ENCODE results near the gene BHLHE40. TPM values are rescaled to one million over a fixed set of nuclear protein-coding genes. Genes with fewer than 3 reads are reported as not detected.

The BHLHE40 gene
- total and polyA plus RNA-seq, 2 of the 13 experiments (the other 11 are each of a cell fraction or from before 2014, with no cell fraction given) = 1.8 to 51.0 TPM

DNA sequence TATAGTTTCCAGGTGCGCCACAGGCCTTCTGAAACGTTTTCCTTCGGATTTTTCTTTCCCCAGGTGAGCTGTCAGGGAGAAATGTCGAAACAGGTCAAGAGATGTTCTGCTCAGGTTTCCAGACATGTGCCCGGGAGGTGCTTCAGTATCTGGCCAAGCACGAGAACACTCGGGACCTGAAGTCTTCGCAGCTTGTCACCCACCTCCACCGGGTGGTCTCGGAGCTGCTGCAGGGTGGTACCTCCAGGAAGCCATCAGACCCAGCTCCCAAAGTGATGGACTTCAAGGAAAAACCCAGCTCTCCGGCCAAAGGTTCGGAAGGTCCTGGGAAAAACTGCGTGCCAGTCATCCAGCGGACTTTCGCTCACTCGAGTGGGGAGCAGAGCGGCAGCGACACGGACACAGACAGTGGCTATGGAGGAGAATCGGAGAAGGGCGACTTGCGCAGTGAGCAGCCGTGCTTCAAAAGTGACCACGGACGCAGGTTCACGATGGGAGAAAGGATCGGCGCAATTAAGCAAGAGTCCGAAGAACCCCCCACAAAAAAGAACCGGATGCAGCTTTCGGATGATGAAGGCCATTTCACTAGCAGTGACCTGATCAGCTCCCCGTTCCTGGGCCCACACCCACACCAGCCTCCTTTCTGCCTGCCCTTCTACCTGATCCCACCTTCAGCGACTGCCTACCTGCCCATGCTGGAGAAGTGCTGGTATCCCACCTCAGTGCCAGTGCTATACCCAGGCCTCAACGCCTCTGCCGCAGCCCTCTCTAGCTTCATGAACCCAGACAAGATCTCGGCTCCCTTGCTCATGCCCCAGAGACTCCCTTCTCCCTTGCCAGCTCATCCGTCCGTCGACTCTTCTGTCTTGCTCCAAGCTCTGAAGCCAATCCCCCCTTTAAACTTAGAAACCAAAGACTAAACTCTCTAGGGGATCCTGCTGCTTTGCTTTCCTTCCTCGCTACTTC, 3.8 kb downstream of the BHLHE40 start (continued):
- TF ChIP-seq POLR2AphosphoS2 (IDR thresholded peaks at IDR 0.05; ENCODE audit: low read depth, low read length) (peak; percentile 43; the same call in 1 of the 2 replicates), ZNF607 (CRISPR knock-in tag; IDR thresholded peaks at IDR 0.05; ENCODE audit: borderline replicate concordance) (no peak; the same call in 1 of the 2 replicates), FOXP1 (IDR thresholded peaks at IDR 0.05) (no peak), FOXP1 (CRISPR knock-in tag; IDR thresholded peaks at IDR 0.05) (no peak), HNRNPL (IDR thresholded peaks at IDR 0.05; ENCODE audit: low read depth, low read length) (0 out of 2 replicates have a peak, but pooled peaks have one; percentile 54), RBFOX2 (IDR thresholded peaks at IDR 0.05; ENCODE audit: low read depth, low read length) (peak; percentile 42; the same call in 1 of the 2 replicates), SPEN (CRISPR knock-in tag; IDR thresholded peaks at IDR 0.05; ENCODE audit: low read depth) (0 out of 2 replicates have a peak, but pooled peaks have one; percentile 17), ZNF766 (CRISPR knock-in tag; IDR thresholded peaks at IDR 0.05; ENCODE audit: borderline replicate concordance) (no peak), ATRX (CRISPR knock-in tag; IDR thresholded peaks at IDR 0.05; ENCODE audit: borderline replicate concordance) (no peak), TBX2 (CRISPR knock-in tag; IDR thresholded peaks at IDR 0.05; ENCODE audit: borderline replicate concordance) (0 out of 2 replicates have a peak, but pooled peaks have one; percentile 28), ZNF234 (CRISPR knock-in tag; conservative IDR thresholded peaks at IDR 0.05) (no peak), KLF6 (CRISPR knock-in tag; IDR thresholded peaks at IDR 0.05) (no peak), RXRA (CRISPR knock-in tag; IDR thresholded peaks at IDR 0.05) (no peak), MYC (CRISPR knock-in tag; IDR thresholded peaks at IDR 0.05; ENCODE audit: borderline replicate concordance) (no peak), SIX1 (CRISPR knock-in tag; IDR thresholded peaks at IDR 0.05; ENCODE audit: borderline replicate concordance) (no peak), TCF7 (IDR thresholded peaks at IDR 0.05; ENCODE audit: low read depth) (no peak), SRSF1 (optimal IDR thresholded peaks at IDR 0.05; ENCODE audit: low read depth, low read length) (peak; percentile 19), MTF2 (CRISPR knock-in tag; IDR thresholded peaks at IDR 0.05; ENCODE audit: borderline replicate concordance) (no peak)
- TF ChIP-seq, protein P1, sequence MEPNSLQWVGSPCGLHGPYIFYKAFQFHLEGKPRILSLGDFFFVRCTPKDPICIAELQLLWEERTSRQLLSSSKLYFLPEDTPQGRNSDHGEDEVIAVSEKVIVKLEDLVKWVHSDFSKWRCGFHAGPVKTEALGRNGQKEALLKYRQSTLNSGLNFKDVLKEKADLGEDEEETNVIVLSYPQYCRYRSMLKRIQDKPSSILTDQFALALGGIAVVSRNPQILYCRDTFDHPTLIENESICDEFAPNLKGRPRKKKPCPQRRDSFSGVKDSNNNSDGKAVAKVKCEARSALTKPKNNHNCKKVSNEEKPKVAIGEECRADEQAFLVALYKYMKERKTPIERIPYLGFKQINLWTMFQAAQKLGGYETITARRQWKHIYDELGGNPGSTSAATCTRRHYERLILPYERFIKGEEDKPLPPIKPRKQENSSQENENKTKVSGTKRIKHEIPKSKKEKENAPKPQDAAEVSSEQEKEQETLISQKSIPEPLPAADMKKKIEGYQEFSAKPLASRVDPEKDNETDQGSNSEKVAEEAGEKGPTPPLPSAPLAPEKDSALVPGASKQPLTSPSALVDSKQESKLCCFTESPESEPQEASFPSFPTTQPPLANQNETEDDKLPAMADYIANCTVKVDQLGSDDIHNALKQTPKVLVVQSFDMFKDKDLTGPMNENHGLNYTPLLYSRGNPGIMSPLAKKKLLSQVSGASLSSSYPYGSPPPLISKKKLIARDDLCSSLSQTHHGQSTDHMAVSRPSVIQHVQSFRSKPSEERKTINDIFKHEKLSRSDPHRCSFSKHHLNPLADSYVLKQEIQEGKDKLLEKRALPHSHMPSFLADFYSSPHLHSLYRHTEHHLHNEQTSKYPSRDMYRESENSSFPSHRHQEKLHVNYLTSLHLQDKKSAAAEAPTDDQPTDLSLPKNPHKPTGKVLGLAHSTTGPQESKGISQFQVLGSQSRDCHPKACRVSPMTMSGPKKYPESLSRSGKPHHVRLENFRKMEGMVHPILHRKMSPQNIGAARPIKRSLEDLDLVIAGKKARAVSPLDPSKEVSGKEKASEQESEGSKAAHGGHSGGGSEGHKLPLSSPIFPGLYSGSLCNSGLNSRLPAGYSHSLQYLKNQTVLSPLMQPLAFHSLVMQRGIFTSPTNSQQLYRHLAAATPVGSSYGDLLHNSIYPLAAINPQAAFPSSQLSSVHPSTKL (CRISPR knock-in tag; IDR thresholded peaks at IDR 0.05) = no peak
- TF ChIP-seq, protein P2, sequence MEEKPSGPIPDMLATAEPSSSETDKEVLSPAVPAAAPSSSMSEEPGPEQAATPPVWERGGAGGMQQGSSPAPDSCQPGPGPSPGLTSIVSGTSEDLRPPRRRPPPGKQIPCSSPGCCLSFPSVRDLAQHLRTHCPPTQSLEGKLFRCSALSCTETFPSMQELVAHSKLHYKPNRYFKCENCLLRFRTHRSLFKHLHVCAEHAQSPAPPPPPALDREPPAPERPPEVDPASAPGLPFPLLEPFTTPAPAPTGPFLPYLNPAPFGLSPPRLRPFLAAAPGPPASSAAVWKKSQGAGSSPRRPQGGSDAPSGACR (CRISPR knock-in tag; IDR thresholded peaks at IDR 0.05) = peak; percentile 0; the same call in 1 of the 2 replicates
- TF ChIP-seq, protein P3, sequence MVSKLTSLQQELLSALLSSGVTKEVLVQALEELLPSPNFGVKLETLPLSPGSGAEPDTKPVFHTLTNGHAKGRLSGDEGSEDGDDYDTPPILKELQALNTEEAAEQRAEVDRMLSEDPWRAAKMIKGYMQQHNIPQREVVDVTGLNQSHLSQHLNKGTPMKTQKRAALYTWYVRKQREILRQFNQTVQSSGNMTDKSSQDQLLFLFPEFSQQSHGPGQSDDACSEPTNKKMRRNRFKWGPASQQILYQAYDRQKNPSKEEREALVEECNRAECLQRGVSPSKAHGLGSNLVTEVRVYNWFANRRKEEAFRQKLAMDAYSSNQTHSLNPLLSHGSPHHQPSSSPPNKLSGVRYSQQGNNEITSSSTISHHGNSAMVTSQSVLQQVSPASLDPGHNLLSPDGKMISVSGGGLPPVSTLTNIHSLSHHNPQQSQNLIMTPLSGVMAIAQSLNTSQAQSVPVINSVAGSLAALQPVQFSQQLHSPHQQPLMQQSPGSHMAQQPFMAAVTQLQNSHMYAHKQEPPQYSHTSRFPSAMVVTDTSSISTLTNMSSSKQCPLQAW (CRISPR knock-in tag; IDR thresholded peaks at IDR 0.05) = 0 out of 2 replicates have a peak, but pooled peaks have one; percentile 58
- TF ChIP-seq, protein P4, sequence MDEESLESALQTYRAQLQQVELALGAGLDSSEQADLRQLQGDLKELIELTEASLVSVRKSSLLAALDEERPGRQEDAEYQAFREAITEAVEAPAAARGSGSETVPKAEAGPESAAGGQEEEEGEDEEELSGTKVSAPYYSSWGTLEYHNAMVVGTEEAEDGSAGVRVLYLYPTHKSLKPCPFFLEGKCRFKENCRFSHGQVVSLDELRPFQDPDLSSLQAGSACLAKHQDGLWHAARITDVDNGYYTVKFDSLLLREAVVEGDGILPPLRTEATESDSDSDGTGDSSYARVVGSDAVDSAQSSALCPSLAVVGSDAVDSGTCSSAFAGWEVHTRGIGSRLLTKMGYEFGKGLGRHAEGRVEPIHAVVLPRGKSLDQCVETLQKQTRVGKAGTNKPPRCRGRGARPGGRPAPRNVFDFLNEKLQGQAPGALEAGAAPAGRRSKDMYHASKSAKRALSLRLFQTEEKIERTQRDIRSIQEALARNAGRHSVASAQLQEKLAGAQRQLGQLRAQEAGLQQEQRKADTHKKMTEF (CRISPR knock-in tag; IDR thresholded peaks at IDR 0.05) = no peak
